Loucy (cell line): ENCODE data around the gene NRG2.

Experiments used
- H2AFZ ChIP-seq: fragments of 200-600 bp; sonication (generic); 2 replicates; pipeline ENCODE4 v1.6.0; 2016; ENCODE audit warnings: antibody characterized with exemption, mild to moderate bottlenecking, low read length, moderate library complexity
- H3F3A ChIP-seq: fragments of 200-600 bp; 2 replicates; pipeline ENCODE4 v1.6.0; 2016; ENCODE audit warnings: antibody characterized with exemption, low read depth, mild to moderate bottlenecking
- H3K27me3 ChIP-seq: fragments of 200-600 bp; sonication (generic); 2 replicates; pipeline ENCODE4 v1.6.1; 2014; ENCODE audit warnings: low read length, mild to moderate bottlenecking; ENCODE audit not compliant: insufficient read depth, poor library complexity, severe bottlenecking
- H3K36me3 ChIP-seq: fragments of 200-600 bp; sonication (generic); 2 replicates; pipeline ENCODE4 v1.6.1; 2016; ENCODE audit warnings: low read length; ENCODE audit not compliant: insufficient read depth
- H3K4me1 ChIP-seq: fragments of 200-600 bp; sonication (generic); 2 replicates; pipeline ENCODE4 v1.5.1; 2014; ENCODE audit warnings: low read length, mild to moderate bottlenecking; ENCODE audit not compliant: insufficient read depth, poor library complexity, severe bottlenecking
- H3K4me2 ChIP-seq: fragments of 200-600 bp; sonication (generic); 2 replicates; pipeline ENCODE4 v1.6.0; 2014; ENCODE audit warnings: antibody characterized with exemption, low read length, low read depth, mild to moderate bottlenecking; ENCODE audit not compliant: poor library complexity, severe bottlenecking
- H3K4me3 ChIP-seq: fragments of 200-600 bp; sonication (generic); 2 replicates; pipeline ENCODE4 v1.5.1; 2014; ENCODE audit warnings: low read length, mild to moderate bottlenecking, mixed read lengths; ENCODE audit not compliant: poor library complexity, severe bottlenecking
- H3K79me2 ChIP-seq: fragments of 200-600 bp; sonication (generic); 2 replicates; pipeline ENCODE4 v1.6.1; 2014; ENCODE audit warnings: low read length; ENCODE audit not compliant: insufficient read depth
- H3K9ac ChIP-seq: fragments of 200-600 bp; sonication (generic); 2 replicates; pipeline ENCODE4 v1.6.0; 2014; ENCODE audit warnings: mild to moderate bottlenecking, low read depth, low read length, moderate library complexity; ENCODE audit not compliant: poor library complexity, severe bottlenecking
- H3K9me2 ChIP-seq: fragments of 200-600 bp; sonication (generic); replicated peaks from 2 replicates; pipeline ENCODE4 v1.6.1; 2016; ENCODE audit warnings: low read depth, low read length, mixed read lengths
- H3K9me3 ChIP-seq: fragments of 200-600 bp; sonication (generic); 2 replicates; pipeline ENCODE4 v1.6.1; 2014; ENCODE audit warnings: mild to moderate bottlenecking, antibody characterized with exemption, low read length, low read depth; ENCODE audit not compliant: insufficient read depth
- H4K20me1 ChIP-seq: fragments of 200-600 bp; sonication (generic); 2 replicates; pipeline ENCODE4 v1.6.0; 2014; ENCODE audit warnings: antibody characterized with exemption, low read length, mild to moderate bottlenecking; ENCODE audit not compliant: insufficient read depth, poor library complexity, severe bottlenecking
- CTCF ChIP-seq: fragments of 200-600 bp; sonication (generic); conservative IDR thresholded peaks from 2 replicates; pipeline ENCODE4 v1.5.1; 2014; ENCODE audit warnings: mild to moderate bottlenecking, antibody characterized with exemption, low read length
- EZH2phosphoT487 ChIP-seq: fragments of 200-600 bp; IDR thresholded peaks from 2 replicates; pipeline ENCODE4 v1.6.1; 2018; ENCODE audit warnings: antibody characterized with exemption, mild to moderate bottlenecking, moderate library complexity, borderline replicate concordance

NRG2 gene

GRCh38 chr5:140005145-140005591 is 37.9 kb downstream of the NRG2 start:
- TF ChIP-seq EZH2phosphoT487 (no peak), CTCF (no peak)
- no peak overlapping the region for H2AFZ ChIP-seq

GRCh38 chr5:140004174-140004573 is 38.9 kb downstream of the NRG2 start:
- TF ChIP-seq CTCF (no peak), EZH2phosphoT487 (no peak)
- no peaks in the 10 kb centered on the region for H3K9me3 ChIP-seq

More at GRCh38 chr5:140005145-140005591, 37.9 kb downstream of the NRG2 start:
- no peaks in the 10 kb centered on the region for H3K4me1 ChIP-seq
- peaks cover 5% of the 10 kb centered on the region for H3K27me3 ChIP-seq
- no peaks in the 10 kb centered on the region for H3K79me2 ChIP-seq
- no peaks in the 10 kb centered on the region for H4K20me1 ChIP-seq
- no peak overlapping the region for H3K4me2 ChIP-seq
- no peaks in the 10 kb centered on the region for H3F3A ChIP-seq
- no peaks in the 10 kb centered on the region for H3K9me2 ChIP-seq
- H3K9ac ChIP-seq = no peak overlapping the region
- H3K36me3 ChIP-seq = no peaks in the 10 kb centered on the region
- no peaks in the 10 kb centered on the region for H3K9me3 ChIP-seq
- H3K4me3 ChIP-seq = no peak overlapping the region

GRCh38 chr5:140003519-140003918 is 39.6 kb downstream of the NRG2 start:
- H3K4me3 ChIP-seq = no peak overlapping the region
- H3K9me3 ChIP-seq = no peaks in the 10 kb centered on the region
- H3F3A ChIP-seq = no peaks in the 10 kb centered on the region
- H3K9me2 ChIP-seq = no peaks in the 10 kb centered on the region
- no peak overlapping the region for H3K9ac ChIP-seq
- no peaks in the 10 kb centered on the region for H3K4me1 ChIP-seq
- no peaks in the 10 kb centered on the region for H3K79me2 ChIP-seq
- peaks cover 5% of the 10 kb centered on the region for H3K27me3 ChIP-seq
- no peak overlapping the region for H3K4me2 ChIP-seq
- TF ChIP-seq EZH2phosphoT487 = no peak
- TF ChIP-seq CTCF = no peak
- H3K36me3 ChIP-seq = no peaks in the 10 kb centered on the region
- no peaks in the 10 kb centered on the region for H4K20me1 ChIP-seq
- H2AFZ ChIP-seq = no peak overlapping the region

More at GRCh38 chr5:140004174-140004573, 38.9 kb downstream of the NRG2 start:
- no peaks in the 10 kb centered on the region for H3K4me1 ChIP-seq
- H3K9me2 ChIP-seq = no peaks in the 10 kb centered on the region
- no peaks in the 10 kb centered on the region for H4K20me1 ChIP-seq
- H2AFZ ChIP-seq = no peak overlapping the region
- H3K4me3 ChIP-seq = no peak overlapping the region
- H3K27me3 ChIP-seq = peaks cover 5% of the 10 kb centered on the region
- no peak overlapping the region for H3K4me2 ChIP-seq
- no peaks in the 10 kb centered on the region for H3K79me2 ChIP-seq
- no peaks in the 10 kb centered on the region for H3F3A ChIP-seq
- H3K9ac ChIP-seq = no peak overlapping the region
- H3K36me3 ChIP-seq = no peaks in the 10 kb centered on the region
